GM19043 (cell line): ENCODE data around the gene CXCR2.
"Not testable (repeated sequence)": the region's sequence is repeated elsewhere in the genome, so short reads cannot be mapped to it uniquely, and the experiment has no call there.

Source experiments
- ATAC-seq: cut with Tn5 transposase; IDR thresholded peaks from one replicate; pipeline ENCODE4 v1.9.1; 2021; ENCODE audit warnings: low read depth; ENCODE audit not compliant: unreplicated experiment

The CXCR2 gene

DNA sequence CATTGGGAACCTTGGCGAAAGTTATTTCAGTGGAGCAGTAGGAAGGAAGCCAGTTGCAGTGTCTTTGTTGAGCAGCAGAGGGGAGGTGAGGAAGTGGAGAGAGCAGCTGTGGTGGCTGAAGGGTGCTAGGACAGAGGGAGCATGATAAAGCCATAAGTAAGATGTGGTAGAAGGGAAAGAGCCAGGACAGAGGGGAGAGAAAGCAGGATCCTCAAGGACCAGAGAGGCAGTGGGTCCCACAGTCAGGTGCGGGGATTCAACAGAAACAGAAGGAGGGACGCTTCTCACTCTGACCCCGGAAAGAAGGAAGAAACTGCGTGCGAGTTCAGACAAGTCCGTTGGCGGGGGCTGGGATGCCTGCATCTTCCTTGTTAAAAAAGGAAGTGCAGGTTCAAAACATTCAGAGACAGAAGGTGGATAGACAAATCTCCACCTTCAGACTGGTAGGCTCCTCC is at the start of gene CXCR2:
Gene CXCR2 (plus strand): TSS at position 403 of the 455 bp plus-strand sequence. CDS start 8,774 bp downstream, outside the sequence.
- no peak for ATAC-seq

DNA sequence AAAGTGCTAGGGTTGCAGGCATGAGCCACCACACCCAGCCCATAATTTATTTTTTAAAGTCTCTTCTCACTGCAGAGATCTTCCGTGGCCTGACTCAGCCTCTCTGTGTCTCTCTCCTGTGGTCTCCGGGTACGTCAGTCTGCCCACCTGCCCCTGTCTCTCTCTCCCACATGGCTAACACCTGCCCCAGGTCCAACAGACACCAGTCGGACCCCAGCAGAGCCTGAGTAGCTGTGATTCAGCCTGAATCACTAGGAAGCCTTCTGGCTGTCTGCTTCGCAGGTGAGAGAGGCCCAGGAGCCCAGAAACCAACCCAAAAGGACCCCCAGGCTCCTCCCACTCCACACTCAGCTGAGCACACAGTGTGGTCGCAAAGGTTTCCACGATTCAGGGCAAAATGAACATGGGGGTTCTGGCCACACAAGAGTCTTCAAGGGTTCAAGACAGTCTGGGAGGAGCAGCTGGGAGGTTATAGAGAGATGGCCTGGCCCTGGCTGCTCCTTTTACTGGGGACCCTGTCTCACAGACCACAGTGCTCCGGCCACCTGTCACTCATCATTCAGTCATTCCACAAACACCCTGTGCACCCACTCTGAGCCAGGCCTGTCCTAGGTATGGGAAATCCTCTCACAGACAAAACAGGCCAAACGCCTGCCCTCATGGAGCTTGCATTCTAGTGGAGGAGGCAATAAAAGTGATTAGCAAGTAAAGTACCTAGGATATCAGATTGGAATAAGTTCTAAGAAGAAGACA is 48.2 kb upstream of the CXCR2 start:
- no peak for ATAC-seq

DNA sequence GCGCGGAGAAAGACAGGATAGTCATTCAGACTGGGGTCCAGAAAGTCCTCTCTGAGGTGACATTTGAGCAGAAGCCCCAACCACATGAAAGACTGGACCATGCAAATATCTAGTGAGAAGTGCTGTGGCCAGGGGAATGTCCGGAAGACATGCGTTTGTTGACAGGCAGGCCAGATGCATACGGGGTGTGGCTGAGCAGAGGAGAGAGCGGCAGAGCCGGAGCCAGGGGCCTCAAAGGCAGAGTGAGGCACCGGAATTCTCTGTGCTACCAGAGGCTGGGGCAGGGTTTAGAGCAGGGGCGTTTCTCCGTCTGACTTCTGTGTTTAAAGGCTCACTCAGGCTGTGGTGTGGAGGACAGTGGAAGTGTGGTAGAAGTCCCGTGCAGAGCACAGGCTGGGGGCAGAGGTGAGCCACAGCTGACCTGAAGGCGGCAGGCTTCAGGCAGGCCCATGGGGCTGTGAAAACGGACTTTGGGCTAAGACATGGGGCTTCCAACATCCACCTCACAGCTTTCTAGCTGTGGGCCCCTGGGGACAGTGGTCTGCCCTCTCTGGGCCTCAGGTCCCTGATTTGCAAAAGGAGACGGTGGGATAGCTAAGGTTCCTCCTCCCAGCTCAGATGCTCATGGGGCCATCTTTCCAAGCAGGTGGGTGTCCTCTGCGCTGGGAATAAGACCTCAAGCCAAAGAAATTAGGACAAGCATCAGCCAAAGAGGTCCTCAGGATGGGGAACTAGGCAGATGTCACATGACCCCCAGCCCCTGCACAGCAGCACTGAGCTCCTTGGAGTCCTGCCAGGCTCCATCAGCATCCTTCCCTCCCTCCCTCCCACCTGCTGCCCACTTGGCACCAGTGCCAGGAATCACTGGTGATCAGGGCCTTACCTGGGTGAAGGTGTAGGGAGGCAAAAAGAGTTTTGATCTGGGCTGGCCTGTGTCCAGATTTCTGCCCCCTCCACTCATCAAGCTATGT is 45.6 kb upstream of the CXCR2 start:
- no peak for ATAC-seq

DNA sequence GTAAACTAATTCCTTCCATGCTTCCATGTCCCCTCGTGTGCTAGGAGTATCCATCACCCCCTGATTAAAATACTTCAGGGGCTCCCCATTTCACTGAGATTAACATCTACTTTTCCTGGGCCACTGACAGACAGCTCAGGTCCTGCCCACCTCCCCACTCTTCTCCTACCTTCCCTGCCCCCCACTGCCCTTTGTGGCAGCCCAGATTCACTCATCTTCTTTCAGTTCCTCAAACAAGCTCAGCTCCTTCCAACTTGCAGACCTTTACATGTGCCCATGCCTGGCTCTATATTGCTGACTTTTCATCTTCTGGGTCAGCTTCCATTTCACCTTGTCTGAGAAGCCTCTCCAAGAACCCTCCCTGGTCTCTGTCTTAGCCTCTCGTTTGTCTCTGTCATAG is 44.8 kb upstream of the CXCR2 start:
- peak; percentile 90 for ATAC-seq

DNA sequence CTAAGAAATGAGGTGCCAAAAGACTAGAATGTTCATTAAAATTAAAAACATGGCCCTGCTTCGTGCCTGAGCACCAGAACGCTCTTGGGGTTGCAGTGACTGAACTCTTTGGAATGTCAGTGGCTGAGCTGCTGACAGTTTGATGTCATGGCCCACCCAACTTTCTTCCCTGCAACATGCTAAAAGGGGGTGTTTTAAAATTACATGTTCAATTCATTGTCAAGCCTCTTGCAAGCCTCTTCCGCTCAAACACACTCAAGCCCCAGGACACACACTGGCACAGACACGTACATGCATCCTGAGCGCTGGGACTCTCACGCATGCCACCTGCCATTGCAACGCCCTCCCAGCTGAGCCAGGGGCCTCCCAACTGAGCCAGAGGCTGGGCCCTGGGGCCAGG is 44.1 kb upstream of the CXCR2 start:
- no peak for ATAC-seq

DNA sequence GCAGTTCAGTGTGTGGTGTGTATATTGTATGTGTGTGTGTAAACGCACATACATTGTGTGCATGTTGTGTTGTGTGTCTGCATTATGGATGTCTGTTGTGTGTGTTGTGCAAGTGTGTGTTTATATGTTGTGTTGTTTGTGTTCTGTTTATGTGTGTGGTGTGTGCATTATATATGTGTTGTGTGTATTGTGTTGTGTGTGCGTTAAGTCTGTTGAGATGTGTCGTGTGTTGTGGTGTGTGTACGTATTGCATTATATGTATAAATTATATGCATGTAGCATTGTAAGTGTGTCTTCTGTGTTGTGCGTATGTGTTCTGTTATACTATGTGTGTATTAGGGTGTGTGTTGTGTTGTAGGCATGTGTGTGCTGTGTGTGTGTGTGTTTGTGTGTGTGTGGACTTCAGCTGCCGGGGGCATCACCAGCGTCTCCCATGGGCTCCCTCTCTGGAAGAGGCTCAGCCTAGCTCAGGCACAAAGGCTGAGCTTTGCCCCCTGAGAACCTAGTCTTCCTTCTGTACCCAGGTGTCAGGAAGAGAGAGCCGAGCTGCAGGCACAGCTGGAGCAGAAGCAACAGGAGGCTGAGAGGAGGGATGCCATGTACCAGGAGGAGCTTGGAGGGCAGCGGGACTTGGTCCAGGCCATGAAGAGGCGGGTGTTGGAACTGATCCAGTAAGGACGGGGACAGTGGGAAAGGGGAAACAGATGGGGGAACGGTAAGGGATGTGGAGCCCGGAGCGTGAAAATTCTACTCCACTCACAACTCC is 43.1 kb upstream of the CXCR2 start:
- ATAC-seq = no peak

DNA sequence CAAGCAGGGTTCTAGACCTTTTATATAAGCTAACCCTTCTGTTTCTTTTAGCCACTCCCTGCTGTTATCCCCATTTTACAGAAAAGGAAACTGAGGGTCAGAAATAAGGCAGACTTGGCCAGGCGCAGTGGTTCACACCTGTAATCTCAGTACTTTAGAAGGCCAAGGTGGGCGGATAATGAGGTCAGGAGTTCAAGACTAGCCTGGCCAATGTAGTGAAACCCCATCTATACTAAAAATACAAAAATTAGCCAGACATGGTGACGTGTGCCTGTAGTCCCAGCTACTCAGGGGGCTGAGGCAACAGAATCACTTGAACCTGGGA is 42.5 kb upstream of the CXCR2 start:
- no peak for ATAC-seq

DNA sequence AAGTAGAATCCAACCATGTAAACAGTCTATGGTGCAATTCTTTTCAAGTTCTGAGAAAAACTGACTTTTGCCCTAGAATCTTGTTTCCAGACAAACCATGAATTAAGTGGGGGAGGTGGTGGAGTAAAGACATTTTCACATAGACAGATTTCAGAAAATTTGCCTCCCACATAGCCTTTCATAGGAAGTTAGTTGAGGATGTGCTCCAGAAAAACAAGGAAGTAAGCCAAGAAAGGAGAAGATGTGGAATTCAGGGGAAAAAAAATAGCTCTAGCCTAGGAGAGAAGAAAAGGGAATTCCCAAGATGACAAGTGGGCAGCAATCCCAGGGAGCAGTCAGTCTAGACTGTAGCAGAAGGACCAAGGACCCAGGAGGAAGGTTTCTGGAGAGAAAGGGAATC is 39.4 kb upstream of the CXCR2 start:
- no peak for ATAC-seq

DNA sequence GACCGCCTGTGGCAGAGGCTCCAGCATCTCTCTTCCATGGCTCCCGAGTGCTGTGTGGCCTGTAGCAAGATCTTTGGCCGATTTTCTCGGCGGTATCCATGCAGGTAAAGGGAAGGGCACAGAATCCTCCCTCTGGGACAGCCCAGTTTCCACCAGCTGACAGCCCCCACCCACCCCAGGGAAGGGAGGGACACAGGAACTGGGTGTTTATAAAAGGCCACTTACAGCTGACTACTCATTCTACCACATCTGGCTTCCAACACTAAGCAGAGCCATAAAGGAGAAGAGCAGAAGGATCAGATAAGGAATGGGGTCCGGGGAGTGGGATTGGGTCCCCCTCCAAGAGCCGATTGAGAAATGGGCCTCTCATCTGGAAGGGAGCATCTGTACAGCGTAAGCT is 36.6 kb upstream of the CXCR2 start:
- no peak for ATAC-seq

DNA sequence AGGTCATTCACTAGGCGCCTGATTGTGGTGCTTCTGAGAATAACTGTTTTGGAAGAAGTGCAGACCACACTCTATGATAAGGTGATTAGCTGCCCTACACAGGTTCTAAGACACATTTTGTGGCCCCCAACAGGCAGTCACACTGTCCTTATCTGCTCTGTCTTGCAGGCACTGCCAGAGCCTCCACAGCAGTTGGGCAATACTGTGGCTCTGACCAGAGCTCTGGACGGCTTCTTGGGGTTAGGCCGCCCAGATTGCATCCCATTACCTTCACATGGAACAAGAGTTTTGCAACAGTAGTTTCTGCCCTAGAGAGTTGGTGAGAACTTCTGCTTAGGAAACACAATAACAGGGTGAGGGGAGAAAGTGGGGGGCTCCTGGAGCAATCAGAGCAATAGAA is 34.1 kb upstream of the CXCR2 start:
- ATAC-seq = no peak

DNA sequence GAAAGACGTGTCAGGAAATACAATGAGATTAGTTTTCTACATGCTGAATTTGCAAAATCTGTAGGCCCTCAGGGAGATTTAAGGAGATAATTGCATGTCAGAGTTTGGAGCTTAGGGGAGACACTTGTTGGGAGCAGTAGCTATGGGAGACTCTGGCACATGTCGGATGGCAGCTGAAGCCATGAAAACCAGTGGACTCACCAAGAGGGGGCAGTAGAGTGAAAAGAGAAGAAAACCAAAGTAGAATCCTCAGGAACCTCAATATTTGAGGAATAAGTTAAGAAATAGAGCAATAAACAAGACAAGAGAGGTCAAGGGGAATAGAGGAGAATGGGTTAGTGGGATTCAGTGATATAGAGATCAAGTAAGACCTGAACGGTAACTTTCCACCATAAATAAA is 31.9 kb upstream of the CXCR2 start:
- no peak for ATAC-seq

DNA sequence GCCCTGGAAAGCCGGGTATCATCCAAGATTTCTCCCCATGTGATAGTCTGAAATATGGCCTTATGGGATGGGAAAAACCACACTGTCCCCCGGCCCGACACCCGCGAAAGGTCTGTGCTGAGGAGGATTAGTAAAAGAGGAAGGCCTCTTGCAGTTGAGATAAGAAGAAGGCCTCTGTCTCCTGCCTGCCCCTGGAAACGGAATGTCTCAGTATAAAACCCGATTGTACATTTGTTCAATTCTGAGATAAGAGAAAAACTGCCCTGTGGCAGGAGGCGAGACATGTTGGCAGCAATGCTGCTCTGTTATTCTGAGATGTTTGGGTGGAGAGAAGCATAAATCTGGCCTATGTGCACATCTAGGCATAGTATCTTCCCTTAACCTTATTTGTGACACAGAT is 30.0 kb upstream of the CXCR2 start:
- ATAC-seq = no peak

DNA sequence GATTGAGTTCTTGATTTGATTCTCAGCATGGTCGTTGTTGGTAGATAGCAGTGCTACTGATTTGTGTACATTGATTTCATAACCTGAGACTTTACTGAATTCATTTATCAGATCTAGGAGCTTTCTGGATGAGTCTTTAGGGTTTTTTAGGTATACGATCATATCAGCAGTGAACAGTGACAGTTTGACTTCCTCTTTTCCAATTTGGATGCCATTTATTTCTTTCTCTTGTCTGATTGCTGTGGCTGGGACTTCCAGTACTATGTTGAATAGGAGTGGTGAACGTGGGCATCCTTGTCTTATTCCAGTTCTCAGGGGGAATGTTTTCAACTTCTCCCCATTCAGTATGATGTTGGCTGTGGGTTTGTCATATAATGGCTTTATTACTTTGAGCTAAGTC is 27.9 kb upstream of the CXCR2 start:
- no peak for ATAC-seq

DNA sequence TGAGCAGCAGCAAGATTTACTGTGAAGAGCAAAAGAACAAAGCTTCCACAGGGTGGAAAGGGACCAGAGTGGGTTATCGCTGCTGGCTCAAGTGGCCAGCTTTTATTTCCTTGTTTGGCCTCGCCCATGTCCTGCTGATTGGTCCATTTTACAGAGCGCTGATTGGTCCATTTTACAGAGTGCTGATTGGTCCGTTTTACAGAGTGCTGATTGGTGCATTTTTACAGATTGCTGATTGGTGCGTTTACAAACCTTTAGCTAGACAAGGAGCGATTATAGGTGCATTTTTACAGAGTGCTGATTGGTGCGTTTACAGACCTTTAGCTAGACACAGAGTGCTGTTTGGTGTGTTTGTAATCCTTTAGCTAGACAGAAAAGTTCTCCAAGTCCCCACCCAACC is 17.0 kb upstream of the CXCR2 start:
- ATAC-seq = not testable (repeated sequence)

DNA sequence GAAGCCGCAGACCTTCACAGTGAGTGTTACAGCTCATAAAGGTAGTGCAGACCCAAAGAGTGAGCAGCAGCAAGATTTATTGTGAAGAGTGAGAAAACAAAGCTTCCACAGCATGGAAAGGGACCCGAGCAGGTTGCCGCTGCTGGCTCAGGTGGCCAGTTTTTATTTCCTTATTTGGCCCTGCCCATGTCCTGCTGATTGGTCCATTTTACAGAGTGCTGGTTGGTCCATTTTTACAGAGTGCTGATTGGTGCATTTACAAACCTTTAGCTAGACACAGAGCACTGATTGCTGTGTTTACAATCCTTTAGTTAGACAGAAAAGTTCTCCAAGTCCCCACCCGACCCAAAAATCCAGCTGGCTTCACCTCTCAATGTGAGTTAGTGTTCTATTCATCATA is 4.0 kb upstream of the CXCR2 start:
- ATAC-seq = not testable (repeated sequence)

DNA sequence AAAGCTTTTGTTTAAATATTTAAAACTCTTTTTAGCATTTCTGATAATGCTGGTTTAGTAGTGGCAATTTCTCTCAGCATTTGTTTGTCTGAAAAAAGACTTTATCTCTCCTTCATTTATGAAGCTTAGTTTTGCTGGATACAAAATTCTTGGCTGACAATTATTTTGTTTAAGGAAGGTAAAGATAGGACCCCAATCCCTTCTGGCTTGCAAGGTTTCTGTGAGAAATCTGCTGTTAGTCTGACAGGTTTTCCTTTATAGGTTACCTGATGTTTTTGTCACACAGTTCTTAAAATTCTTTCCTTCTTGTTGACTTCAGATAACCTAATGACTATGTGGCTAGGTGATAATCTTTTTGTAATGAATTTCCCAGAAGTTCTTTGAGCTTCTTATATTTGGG is 3.5 kb upstream of the CXCR2 start:
- ATAC-seq = not testable (repeated sequence)

DNA sequence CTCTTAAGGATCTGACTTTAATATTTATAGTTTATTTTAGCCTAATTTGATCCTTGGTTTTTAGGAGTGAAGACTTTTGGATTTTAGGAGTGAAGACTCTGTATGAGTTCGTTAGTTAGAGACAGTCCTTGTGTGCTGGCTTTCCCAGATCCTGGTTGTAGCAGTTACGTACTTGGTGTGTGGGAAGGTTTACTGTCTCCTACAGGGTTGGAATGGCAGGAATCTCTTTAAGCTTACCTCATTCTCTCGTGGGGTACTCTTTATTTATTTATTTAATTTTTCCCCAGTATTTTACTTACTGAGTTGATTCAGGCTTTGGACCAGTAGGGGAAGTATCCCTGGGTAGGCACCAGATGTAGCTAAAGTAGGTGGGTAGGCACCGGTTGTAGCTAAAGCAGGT is 1.8 kb upstream of the CXCR2 start:
- ATAC-seq = no peak

DNA sequence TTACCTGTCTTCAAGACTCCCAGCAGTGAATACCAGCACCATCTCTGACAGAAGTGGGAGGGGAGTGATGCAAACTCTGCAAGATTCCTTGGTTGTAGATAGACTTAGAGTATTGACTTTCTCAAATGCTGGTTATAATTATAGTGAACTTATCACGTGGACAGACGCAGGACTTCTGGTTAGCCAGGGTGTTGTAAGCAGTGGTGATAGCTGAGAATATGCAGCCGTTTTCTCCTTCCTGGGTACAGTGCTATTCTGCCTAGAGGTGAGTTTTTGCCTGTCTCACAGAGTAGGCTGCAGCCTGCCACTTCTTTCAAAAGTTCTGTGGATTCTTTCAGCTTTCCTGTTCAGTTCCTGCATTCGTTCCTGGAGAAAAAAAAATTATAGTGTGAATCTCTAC is 733 bp upstream of the CXCR2 start:
- ATAC-seq = no peak

DNA sequence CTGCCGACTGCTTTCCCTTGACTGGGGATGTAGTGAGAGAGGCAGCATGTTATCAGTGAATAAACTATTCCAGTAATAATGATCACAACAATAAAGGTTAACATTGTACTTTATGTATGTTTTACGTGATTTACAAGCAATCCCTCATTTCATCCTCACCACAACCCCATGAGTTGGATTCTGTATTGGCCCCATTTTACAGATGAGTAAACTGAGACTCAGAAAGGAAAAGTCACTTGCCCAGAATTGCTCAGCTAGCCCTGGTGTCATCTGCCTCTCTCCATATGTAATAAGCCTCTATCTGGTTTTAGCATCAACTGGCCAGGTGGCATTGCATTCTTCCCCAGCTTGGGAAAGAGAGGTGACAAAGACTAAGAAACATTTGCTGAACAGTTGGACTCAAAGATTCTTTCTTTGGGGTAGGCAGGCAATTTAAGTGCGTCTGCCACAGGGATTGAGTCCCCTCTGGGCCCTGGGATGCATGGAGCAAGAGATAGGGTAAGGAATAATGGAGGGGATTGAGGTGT is 2.2 kb downstream of the CXCR2 start:
- ATAC-seq = no peak

DNA sequence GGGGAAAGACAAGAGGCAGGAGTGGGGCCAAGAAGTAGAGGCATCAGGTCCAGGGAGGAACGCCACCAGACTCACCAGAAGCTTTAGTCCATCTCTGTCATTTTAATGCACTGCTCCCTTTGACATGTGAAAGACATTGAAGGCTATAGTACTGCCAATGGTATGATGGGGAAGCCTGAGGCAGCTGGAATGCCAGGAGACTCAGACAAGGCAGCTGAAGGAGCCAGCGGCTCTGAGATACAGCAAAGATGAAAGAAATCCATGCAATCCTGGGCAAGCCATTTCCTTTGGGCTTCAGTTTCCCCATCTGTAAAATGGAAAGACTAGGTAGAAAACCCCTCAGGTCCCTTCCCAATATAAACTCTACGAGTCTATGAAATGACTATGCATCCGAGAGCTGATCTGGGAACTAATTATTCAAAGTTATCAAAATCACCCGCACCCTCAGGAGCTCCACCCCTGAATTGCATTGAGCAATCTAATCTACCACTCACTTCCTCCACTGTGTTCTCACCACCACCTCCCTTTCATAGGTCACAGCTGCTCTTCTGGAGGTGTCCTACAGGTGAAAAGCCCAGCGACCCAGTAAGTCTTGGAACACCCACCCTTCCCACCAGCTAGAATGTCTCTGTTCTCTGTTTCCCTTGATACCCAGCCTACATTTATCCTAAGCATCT is 3.1 kb downstream of the CXCR2 start:
- no peak for ATAC-seq
